Effector memory CD4-positive, alpha-beta T cell (primary cell): ENCODE measurements around the gene MPPED1.

ENCODE experiments used
- DNase-seq, 3 donors: peaks; one replicate each; pipeline ENCODE4 v3.0.0-alpha.2; 2020
- H3K27ac ChIP-seq: 2 replicates; pipeline ENCODE4 v1.7.0; 2013; ENCODE audit warnings: mild to moderate bottlenecking, low read length, moderate library complexity; ENCODE audit not compliant: insufficient read depth, poor library complexity, severe bottlenecking
- H3K27me3 ChIP-seq: replicated peaks from 2 replicates; pipeline ENCODE4 v1.7.0; 2013; ENCODE audit warnings: mild to moderate bottlenecking, low read length; ENCODE audit not compliant: insufficient read depth, control insufficient read depth, poor library complexity, severe bottlenecking
- H3K36me3 ChIP-seq: 2 replicates; pipeline ENCODE4 v1.7.0; 2013; ENCODE audit warnings: mild to moderate bottlenecking, low read length, moderate library complexity; ENCODE audit not compliant: control insufficient read depth, insufficient read depth
- H3K4me1 ChIP-seq: 2 replicates; pipeline ENCODE4 v1.7.0; 2013; ENCODE audit warnings: low read length, mild to moderate bottlenecking; ENCODE audit not compliant: control insufficient read depth, insufficient read depth, poor library complexity, severe bottlenecking
- H3K4me3 ChIP-seq: 2 replicates; pipeline ENCODE4 v1.7.0; 2013; ENCODE audit warnings: low read length, low read depth, mild to moderate bottlenecking; ENCODE audit not compliant: insufficient read depth, poor library complexity, severe bottlenecking
- H3K9me3 ChIP-seq: 2 replicates; pipeline ENCODE4 v1.7.0; 2013; ENCODE audit warnings: mild to moderate bottlenecking, low read length, moderate library complexity; ENCODE audit not compliant: control insufficient read depth

The MPPED1 gene

DNA sequence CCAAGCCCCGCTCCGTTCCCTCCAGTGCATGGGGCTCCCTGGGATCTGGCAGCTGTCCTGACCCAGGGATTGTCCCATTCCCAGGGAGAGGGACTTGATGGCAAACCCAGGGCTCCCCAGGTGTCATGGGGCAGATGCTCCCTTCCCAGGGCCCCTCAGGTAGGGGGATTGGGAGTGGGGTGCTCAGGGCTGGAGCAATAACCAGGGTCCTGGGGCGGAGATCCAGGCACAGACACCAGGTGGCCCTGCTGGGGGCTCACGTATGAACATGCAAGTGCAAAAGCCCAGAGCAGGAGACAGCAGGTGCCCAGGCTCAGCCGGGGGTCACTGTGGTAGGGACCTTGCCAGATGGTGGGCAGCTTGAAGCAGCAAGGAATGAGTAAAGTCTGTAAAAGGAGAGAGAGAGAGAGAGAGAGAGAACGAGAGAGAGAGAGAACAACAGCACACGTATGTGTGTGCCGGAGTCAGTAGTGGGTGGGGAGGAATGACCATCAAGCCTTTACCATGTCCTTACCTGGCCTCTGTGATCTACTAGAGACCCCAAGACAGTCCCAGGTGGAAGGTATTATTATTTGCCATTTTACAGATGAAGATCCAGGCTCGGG lies 19.3 kb upstream of the MPPED1 start:
- H3K4me1 ChIP-seq = peaks cover 3% of the 10 kb centered on the region
- H3K9me3 ChIP-seq = no peaks in the 10 kb centered on the region
- H3K27me3 ChIP-seq = no peaks in the 10 kb centered on the region
- no peaks in the 10 kb centered on the region for H3K36me3 ChIP-seq
- no peak for DNase-seq
- H3K27ac ChIP-seq = no peak overlapping the region
- H3K4me3 ChIP-seq = no peak overlapping the region

- H3K4me1 ChIP-seq = peaks cover 2% of the 10 kb centered on the region
- no peaks in the 10 kb centered on the region for H3K27me3 ChIP-seq
These were observed 18.5 kb upstream of the MPPED1 start for GRCh38 chr22:43393132-43393843.

DNA sequence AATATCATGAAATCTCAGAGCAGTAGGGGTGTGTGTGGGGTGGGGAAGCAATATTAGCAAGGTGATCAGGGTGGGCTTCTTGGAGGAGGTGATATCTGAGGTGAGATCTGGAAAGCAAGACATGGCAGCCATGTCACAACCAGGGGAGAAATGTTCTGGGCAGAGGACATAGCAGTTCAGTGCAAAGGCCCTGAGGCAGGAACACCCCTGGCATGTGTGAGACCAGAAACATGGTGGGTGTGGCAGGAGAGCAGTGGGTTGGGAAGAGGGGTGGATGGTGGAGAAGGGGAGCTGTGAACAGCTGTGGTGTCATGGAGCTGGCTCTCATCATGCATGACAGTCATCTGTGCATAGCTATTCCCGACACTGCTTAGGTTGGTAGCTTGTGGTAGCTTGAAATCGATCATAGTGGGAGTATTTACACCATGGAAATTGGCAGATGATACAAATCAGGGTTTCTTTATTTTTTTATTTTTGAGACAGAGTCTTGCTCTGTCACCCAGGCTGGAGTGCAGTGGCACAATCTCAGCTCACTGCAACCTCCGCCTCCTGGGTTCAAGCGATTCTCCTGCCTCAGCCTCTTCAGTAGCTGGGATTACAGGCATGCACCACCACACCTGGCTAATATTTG lies 17.9 kb upstream of the MPPED1 start:
- Histone ChIP-seq H3K27me3 (no peaks in the 10 kb centered on the region), H3K27ac (no peak overlapping the region)

More at GRCh38 chr22:43393132-43393843, 18.5 kb upstream of the MPPED1 start:
- no peak overlapping the region for H3K27ac ChIP-seq
- H3K4me3 ChIP-seq = no peak overlapping the region
- no peaks in the 10 kb centered on the region for H3K9me3 ChIP-seq
- no peak for DNase-seq
- H3K36me3 ChIP-seq = no peaks in the 10 kb centered on the region

DNA sequence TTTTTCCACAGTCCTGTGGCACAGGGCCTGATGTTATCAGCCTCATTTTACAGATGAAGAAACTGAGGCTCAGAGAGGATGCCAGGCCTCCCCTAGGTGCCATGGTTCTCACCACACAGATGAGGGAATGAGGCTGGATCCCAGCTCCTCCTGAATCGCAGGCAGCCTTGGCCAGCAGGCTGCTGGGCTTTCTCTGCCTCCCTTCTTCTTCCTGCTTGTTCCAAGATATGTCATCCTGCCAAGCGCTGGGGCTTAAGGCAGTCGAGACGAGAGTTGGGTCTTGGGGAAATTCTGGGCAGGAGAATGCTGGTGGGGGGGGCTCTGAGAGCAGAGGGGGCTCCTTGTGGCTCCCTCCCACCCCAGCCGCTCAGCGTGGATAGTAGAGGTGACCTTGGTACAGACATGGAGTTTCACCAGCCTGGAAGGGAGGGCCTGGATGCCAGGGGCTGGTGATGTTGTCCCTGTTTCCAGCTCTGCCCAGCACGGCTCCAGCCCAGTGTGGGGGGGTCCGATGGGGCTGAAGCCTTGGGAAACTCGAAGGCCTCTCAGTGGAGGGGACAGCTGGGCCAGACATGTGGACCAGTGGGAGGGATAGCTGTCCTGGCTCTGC lies 16.6 kb upstream of the MPPED1 start:
- Histone ChIP-seq H3K27ac (no peak overlapping the region), H3K9me3 (no peaks in the 10 kb centered on the region), H3K36me3 (no peaks in the 10 kb centered on the region), H3K4me3 (no peak overlapping the region), H3K27me3 (no peaks in the 10 kb centered on the region), H3K4me1 (no peaks in the 10 kb centered on the region)
- no peak for DNase-seq

More for the DNA sequence above, 17.9 kb upstream of the MPPED1 start:
- Histone ChIP-seq H3K36me3 (no peaks in the 10 kb centered on the region), H3K4me1 (no peaks in the 10 kb centered on the region), H3K9me3 (no peaks in the 10 kb centered on the region), H3K4me3 (no peak overlapping the region)
- no peak for DNase-seq

DNA sequence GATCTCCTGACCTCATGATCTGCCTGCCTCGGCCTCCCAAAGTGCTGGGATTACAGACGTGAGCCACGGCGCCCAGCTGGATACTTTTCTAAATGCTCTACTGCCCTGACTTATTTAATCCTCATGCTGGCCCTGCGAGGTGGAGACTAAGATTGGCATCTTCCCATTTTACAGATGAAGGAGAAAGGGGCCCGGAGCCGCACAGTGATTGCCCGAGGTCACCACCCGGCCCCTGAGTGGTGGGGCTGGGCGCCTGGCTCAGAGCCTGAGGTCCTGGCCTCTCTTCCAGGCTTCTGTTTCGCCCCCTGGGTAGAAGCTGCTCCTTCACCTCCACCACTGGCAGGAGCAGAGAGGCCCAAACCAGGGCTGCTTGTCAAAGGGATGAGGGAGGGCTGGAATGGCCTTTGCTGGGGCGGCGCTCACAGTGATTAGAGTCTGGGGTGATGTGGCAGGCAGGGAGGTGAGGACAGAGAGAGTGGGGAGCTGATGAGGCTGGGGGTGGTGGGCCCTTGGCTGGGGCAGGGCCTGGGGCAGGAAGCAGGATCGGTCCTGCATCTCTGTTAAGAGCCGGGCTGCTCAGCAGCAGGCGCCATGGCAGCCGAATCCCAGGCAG lies 15.4 kb upstream of the MPPED1 start:
- Histone ChIP-seq H3K4me1 (no peaks in the 10 kb centered on the region), H3K36me3 (no peaks in the 10 kb centered on the region), H3K27me3 (no peaks in the 10 kb centered on the region), H3K27ac (no peak overlapping the region), H3K4me3 (no peak overlapping the region), H3K9me3 (no peaks in the 10 kb centered on the region)
- no peak for DNase-seq

- H3K36me3 ChIP-seq = no peaks in the 10 kb centered on the region
- no peaks in the 10 kb centered on the region for H3K9me3 ChIP-seq
- H3K27me3 ChIP-seq = no peaks in the 10 kb centered on the region
- H3K27ac ChIP-seq = no peak overlapping the region
- H3K4me1 ChIP-seq = no peaks in the 10 kb centered on the region
- no peak overlapping the region for H3K4me3 ChIP-seq
- no peak for DNase-seq
These were observed 14.8 kb upstream of the MPPED1 start for GRCh38 chr22:43396934-43397457.

DNA sequence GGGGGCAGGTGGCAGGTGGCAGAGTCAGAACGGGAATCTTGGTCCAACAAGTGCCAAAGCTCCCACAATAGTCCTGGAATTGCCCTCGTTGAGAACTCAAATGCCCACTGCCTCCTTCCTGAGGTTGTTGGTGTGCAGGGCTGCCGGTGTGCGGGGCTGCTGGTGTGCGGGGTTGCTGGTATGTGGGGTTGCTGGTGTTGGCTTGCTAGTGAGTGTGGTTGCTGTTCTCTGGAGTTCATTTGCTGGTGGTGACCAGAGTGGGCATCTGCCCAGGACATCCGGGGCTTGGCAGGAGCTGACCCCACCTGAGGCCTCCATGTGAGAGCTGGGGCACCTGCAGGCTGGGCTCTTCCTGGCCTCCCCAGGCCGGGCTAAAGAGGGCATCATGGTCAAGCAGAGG lies 14.0 kb upstream of the MPPED1 start:
- no peak for DNase-seq
- no peaks in the 10 kb centered on the region for H3K27me3 ChIP-seq

DNA sequence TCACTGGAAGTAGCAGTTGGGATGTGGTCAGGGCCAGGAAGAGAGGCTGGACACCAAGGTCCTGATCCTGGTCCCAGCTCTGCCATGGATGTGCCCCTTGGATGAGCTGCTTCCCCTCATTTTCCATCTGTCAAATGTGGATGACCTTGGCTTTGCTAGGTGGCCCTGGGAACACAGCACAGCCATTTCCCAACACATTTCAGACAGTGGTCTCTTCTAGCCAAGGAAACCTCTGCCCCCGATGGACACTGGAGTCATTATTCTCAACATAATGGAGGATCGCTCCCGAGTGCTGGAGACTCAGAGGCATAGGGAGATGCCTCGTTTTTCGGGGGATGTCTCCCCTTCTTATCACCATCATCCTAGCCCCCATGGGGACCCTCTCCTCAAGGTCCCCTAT lies 13.6 kb upstream of the MPPED1 start:
- Histone ChIP-seq H3K9me3 (no peaks in the 10 kb centered on the region), H3K27ac (no peak overlapping the region), H3K27me3 (no peaks in the 10 kb centered on the region), H3K4me3 (no peak overlapping the region), H3K4me1 (no peaks in the 10 kb centered on the region), H3K36me3 (no peaks in the 10 kb centered on the region)
- no peak for DNase-seq

More for the DNA sequence above, 14.0 kb upstream of the MPPED1 start:
- Histone ChIP-seq H3K9me3 (no peaks in the 10 kb centered on the region), H3K36me3 (no peaks in the 10 kb centered on the region), H3K4me1 (no peaks in the 10 kb centered on the region), H3K4me3 (no peak overlapping the region), H3K27ac (no peak overlapping the region)

- H3K27ac ChIP-seq = no peak overlapping the region
- H3K9me3 ChIP-seq = no peaks in the 10 kb centered on the region
- no peaks in the 10 kb centered on the region for H3K4me1 ChIP-seq
- no peak for DNase-seq
- H3K4me3 ChIP-seq = no peak overlapping the region
- H3K36me3 ChIP-seq = no peaks in the 10 kb centered on the region
- no peaks in the 10 kb centered on the region for H3K27me3 ChIP-seq
These were observed 12.9 kb upstream of the MPPED1 start for GRCh38 chr22:43398910-43399309.
